Measurements from ENCODE around the gene SERTAD3.

DNA sequence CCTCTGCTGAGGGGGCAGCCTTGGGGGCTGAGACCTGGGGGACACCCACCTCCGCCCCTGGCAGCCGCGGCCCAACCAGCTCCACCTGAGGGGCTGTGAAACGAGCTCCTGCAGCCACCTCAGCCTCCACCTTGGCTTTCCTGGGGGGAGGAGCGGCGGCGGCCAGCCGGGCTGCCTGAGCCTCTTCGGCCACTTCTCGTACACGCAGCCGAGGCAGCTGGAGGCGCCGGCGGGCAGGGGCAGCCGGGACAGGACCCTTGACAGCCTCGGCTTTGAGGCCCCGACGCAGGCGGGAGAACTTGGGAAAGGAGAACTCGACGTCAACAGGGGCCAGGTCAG is 46.6 kb downstream of the SERTAD3 start:
- no peak for TF ChIP-seq POLR2A (IDR thresholded peaks at IDR 0.05; ENCODE audit: low read depth, low read length)
- no peak for TF ChIP-seq RAD21 (IDR thresholded peaks at IDR 0.05; ENCODE audit: low read length)
- no peak for TF ChIP-seq RCOR1 (IDR thresholded peaks at IDR 0.05; ENCODE audit: insufficient replicate concordance, low read length)
- TF ChIP-seq CEBPB (IDR thresholded peaks at IDR 0.05; ENCODE audit: low read depth, low read length): no peak
- TF ChIP-seq, protein P1, sequence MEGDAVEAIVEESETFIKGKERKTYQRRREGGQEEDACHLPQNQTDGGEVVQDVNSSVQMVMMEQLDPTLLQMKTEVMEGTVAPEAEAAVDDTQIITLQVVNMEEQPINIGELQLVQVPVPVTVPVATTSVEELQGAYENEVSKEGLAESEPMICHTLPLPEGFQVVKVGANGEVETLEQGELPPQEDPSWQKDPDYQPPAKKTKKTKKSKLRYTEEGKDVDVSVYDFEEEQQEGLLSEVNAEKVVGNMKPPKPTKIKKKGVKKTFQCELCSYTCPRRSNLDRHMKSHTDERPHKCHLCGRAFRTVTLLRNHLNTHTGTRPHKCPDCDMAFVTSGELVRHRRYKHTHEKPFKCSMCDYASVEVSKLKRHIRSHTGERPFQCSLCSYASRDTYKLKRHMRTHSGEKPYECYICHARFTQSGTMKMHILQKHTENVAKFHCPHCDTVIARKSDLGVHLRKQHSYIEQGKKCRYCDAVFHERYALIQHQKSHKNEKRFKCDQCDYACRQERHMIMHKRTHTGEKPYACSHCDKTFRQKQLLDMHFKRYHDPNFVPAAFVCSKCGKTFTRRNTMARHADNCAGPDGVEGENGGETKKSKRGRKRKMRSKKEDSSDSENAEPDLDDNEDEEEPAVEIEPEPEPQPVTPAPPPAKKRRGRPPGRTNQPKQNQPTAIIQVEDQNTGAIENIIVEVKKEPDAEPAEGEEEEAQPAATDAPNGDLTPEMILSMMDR (conservative IDR thresholded peaks at IDR 0.05; ENCODE audit: low read depth, low read length): no peak
- TF ChIP-seq BHLHE40 (IDR thresholded peaks at IDR 0.05; ENCODE audit: low read depth, low read length): no peak
- no peak for TF ChIP-seq NFE2L2 (IDR thresholded peaks at IDR 0.05; ENCODE audit: low read depth, low read length)
- TF ChIP-seq MXI1 (IDR thresholded peaks at IDR 0.05; ENCODE audit: borderline replicate concordance, low read depth, low read length): no peak
- no peak for TF ChIP-seq MAFK (IDR thresholded peaks at IDR 0.05; ENCODE audit: low read depth, low read length)

Data from IMR-90 (cell line).